GM12865 (cell line): ENCODE data around the gene CCDC50.
A peak's percentile ranks its signal among the peaks of the same experiment; 100 is the strongest.

Experiments used
- DNase-seq: peaks from one replicate; pipeline ENCODE4 v3.0.0; 2010; ENCODE audit warnings: low read depth
- H3K4me3 ChIP-seq: 2 replicates; pipeline ENCODE4 v1.5.1; 2011; ENCODE audit warnings: mild to moderate bottlenecking, low read depth, low read length, control low read depth
- TF ChIP-seq, protein P1 (sequence below): IDR thresholded peaks from 2 replicates; pipeline ENCODE4 v1.5.1; 2011; ENCODE audit warnings: low read length, control low read depth, low read depth, inconsistent platforms; ENCODE audit not compliant: insufficient read depth; ENCODE audit errors: missing control alignments

CCDC50 gene

DNA sequence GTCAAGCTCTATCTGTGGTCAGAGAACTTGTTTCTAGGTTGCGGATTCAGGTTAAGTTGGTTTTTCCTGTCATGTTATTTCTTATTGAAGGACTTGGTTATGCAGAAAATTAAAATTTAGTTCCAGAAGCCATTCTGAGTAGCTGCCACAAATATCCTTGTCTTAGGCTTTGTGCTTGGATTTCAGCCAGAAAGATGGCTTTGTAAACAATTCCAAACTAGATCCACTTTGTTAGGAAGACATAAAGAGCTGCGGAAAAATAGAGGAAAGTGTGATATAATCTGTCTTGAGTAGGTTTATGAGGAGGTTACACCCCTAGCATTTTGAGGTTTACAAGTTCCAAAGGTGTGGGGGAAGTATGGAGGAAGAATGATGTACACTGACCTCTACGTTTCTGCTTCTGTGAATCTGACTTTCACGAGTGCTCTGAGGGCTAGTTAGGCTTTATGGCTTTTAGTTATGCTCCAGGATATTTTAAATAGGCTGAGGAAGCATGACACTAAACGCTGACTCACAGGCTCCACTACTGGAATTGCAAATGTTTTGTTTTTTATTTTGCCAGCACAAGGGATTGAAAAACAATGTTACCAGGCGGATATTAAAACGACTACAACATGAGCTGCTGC is 47.4 kb downstream of the CCDC50 start:
- TF ChIP-seq, protein P1, sequence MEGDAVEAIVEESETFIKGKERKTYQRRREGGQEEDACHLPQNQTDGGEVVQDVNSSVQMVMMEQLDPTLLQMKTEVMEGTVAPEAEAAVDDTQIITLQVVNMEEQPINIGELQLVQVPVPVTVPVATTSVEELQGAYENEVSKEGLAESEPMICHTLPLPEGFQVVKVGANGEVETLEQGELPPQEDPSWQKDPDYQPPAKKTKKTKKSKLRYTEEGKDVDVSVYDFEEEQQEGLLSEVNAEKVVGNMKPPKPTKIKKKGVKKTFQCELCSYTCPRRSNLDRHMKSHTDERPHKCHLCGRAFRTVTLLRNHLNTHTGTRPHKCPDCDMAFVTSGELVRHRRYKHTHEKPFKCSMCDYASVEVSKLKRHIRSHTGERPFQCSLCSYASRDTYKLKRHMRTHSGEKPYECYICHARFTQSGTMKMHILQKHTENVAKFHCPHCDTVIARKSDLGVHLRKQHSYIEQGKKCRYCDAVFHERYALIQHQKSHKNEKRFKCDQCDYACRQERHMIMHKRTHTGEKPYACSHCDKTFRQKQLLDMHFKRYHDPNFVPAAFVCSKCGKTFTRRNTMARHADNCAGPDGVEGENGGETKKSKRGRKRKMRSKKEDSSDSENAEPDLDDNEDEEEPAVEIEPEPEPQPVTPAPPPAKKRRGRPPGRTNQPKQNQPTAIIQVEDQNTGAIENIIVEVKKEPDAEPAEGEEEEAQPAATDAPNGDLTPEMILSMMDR, result no peak
- DNase-seq, result no peak

DNA sequence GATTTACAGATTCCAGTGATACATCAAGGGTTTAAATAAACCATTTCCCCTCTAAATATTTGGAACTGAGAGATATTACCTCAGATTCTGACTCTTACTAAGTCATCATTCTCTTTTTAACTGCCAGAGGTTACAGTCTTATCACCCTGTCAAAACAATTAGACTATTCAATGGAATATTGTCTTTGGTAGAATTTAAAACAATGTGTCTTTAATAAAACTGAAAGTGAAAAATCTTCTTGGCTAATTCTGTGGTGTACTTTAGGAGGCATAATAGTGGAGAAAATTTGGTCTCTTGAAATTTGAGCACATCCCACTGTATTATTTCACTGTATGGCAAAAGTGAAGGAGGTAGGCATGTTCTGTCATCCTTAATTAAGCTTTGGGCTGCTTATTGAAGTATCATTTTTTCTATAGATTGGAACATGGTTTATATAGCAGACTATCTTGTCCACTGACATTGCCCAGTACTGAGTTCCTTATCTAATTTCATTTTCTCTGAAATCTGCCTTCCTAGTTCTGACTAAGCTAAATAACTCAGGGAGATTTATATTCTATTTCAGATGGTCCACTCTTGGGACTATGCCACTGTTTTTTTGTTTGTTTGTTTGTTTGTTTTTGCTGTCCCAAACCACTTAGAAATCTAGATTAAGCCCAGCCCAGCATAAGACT is 49.1 kb downstream of the CCDC50 start:
- TF ChIP-seq, protein P1, result no peak
- H3K4me3 ChIP-seq, result no peak overlapping the region
- no peak for DNase-seq

More for the DNA sequence above, 47.4 kb downstream of the CCDC50 start:
- H3K4me3 ChIP-seq, result no peak overlapping the region

DNA sequence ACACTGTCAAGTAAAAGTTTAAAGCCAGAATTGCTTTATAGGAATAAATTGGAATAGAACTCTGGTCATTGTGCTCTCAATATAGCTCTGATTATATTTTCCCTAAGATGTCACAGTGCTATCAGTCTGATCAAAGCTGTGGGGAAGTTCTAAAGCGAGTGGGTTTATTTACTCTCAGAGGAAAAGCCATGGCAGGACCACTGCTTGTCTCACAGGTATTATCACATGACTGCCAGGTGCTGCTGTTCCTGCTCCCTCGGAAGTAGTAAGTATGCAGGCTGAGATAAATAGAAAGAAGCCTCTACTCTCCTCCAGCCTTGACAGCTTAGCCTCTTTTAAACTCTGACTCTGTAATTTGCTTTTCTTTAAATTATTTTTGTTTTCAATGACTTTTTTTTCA is 50.3 kb downstream of the CCDC50 start:
- no peak overlapping the region for H3K4me3 ChIP-seq
- TF ChIP-seq, protein P1, result no peak
- no peak for DNase-seq

DNA sequence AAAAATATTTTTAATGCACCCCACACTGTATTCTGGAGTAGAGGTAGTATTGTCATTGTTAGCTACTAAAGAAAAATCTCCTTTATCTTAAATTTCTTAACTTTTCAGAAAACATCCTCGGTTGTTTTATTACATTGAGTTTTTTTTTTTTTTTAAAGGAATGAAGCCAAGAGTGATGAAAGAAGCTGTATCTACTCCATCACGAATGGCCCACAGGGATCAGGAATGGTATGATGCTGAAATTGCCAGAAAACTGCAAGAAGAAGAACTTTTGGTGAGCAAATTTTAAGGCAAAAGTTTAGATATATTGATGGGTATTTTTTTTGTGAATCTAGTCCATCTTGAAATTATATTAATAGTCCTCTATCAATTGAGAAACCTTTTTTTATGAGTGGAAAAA is 50.8 kb downstream of the CCDC50 start:
- TF ChIP-seq, protein P1, result no peak
- DNase-seq, result no peak
- H3K4me3 ChIP-seq, result no peak overlapping the region

DNA sequence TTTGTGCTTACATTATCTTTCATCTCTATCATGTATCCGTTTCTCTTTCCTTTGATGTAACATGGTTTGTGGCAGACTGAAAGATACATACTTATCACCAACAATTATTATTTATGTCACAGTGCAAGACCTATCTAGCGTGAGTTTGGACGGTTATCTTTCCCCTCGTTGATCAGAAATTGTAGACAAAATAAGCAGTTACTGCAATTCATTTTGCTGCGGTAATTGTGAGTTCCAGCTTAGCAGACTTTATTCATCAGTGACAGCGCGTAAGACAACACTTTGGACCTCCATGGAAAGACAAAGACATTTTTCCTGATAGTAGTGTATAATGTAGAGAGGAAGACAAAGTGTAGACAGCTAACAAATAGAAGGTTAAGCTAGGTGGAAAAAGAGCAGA is 52.1 kb downstream of the CCDC50 start:
- no peak for DNase-seq
- TF ChIP-seq, protein P1, result no peak
- H3K4me3 ChIP-seq, result no peak overlapping the region

DNA sequence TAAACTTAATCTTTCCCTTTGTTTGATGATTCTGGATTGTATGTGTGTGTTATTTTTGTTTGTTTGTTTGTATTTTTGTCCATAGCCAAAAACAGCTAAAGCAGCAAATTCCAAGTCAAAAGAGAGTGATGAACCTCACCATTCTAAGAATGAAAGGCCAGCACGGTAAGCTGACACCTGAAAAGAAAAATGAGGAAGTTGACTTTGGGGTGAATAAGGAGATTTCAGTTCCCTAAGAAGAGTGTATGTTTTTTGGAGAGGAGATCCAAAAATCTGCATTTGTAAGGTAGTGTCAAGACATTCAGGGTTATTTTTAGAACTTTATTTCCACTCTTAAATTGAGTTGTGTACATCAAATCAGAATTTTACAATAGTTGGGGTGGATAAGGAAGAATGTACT is 53.5 kb downstream of the CCDC50 start:
- DNase-seq, result peak; percentile 22
- no peak overlapping the region for H3K4me3 ChIP-seq
- TF ChIP-seq, protein P1, result no peak

DNA sequence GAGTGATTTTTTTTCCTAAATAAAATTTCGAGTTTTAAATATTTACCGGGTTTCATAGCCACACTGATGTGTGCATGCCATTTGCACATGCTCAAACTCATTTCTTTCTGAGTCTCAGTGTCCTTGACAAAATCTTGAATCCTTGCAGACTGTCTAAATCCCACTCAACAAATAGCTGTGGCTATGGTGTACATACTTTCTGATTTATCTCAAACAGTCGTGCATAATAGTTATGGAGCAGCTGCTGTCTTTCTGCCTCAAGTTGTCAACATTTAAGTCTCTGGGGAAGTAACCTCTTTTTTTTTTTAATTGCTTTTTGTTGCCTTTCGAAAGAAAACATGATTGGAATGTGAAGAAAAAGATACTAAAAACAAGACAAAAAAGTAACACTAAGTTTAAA is 53.9 kb downstream of the CCDC50 start:
- DNase-seq, result no peak
- no peak overlapping the region for H3K4me3 ChIP-seq
- TF ChIP-seq, protein P1, result no peak
